HL-60 (cell line): Measurements from ENCODE around the gene UXS1.

Source experiments
- DNase-seq, 2 experiments: peaks; one replicate each; pipeline ENCODE4 v3.0.0-alpha.2; 2010 to 2020; ENCODE audit warnings: low read depth in 1 of 2, low spot score in 1 of 2
- H3K27ac ChIP-seq: fragments of 250-450 bp; sonication (Bioruptor Pico); replicated peaks from 2 replicates; pipeline ENCODE4 v1.5.1; 2020; ENCODE audit warnings: mild to moderate bottlenecking, moderate library complexity
- H3K27me3 ChIP-seq: fragments of 250-450 bp; sonication (Bioruptor Pico); 2 replicates; pipeline ENCODE4 v1.5.1; 2021; ENCODE audit warnings: mild to moderate bottlenecking, moderate library complexity; ENCODE audit not compliant: insufficient read depth, poor library complexity, severe bottlenecking
- H3K4me3 ChIP-seq: replicated peaks from 2 replicates; pipeline ENCODE4 v1.5.1; 2011; ENCODE audit warnings: mild to moderate bottlenecking, control low read depth, low read length; ENCODE audit not compliant: insufficient read depth
- GABPA ChIP-seq: IDR thresholded peaks from 2 replicates; pipeline ENCODE4 v1.6.1; 2012; ENCODE audit warnings: low read depth
- POLR2AphosphoS5 ChIP-seq: IDR thresholded peaks from 2 replicates; pipeline ENCODE4 v1.6.1; 2012; ENCODE audit warnings: low read depth
- SPI1 ChIP-seq: IDR thresholded peaks from 2 replicates; pipeline ENCODE4 v1.6.1; 2012; ENCODE audit warnings: low read depth, mild to moderate bottlenecking, borderline replicate concordance
- TF ChIP-seq, protein P1 (sequence below): IDR thresholded peaks from 2 replicates; pipeline ENCODE4 v1.6.1; 2012; ENCODE audit warnings: low read depth; ENCODE audit not compliant: insufficient replicate concordance
- TF ChIP-seq, protein P2 (sequence below): IDR thresholded peaks from one replicate; pipeline ENCODE4 v1.5.1; 2011; ENCODE audit warnings: low read length, control low read depth, inconsistent platforms; ENCODE audit not compliant: insufficient read depth

The UXS1 gene

GRCh38 chr2:106189764-106190468 lies 4.2 kb downstream of the UXS1 start:
- Histone ChIP-seq H3K4me3 (no peak overlapping the region), H3K27ac (peak overlapping the region; percentile 51), H3K27me3 (no peaks in the 10 kb centered on the region)

GRCh38 chr2:106189325-106189724 lies 4.8 kb downstream of the UXS1 start:
- TF ChIP-seq GABPA: no peak; the same call in 1 of the 2 replicates
- no peak for TF ChIP-seq POLR2AphosphoS5
- TF ChIP-seq, protein P1, sequence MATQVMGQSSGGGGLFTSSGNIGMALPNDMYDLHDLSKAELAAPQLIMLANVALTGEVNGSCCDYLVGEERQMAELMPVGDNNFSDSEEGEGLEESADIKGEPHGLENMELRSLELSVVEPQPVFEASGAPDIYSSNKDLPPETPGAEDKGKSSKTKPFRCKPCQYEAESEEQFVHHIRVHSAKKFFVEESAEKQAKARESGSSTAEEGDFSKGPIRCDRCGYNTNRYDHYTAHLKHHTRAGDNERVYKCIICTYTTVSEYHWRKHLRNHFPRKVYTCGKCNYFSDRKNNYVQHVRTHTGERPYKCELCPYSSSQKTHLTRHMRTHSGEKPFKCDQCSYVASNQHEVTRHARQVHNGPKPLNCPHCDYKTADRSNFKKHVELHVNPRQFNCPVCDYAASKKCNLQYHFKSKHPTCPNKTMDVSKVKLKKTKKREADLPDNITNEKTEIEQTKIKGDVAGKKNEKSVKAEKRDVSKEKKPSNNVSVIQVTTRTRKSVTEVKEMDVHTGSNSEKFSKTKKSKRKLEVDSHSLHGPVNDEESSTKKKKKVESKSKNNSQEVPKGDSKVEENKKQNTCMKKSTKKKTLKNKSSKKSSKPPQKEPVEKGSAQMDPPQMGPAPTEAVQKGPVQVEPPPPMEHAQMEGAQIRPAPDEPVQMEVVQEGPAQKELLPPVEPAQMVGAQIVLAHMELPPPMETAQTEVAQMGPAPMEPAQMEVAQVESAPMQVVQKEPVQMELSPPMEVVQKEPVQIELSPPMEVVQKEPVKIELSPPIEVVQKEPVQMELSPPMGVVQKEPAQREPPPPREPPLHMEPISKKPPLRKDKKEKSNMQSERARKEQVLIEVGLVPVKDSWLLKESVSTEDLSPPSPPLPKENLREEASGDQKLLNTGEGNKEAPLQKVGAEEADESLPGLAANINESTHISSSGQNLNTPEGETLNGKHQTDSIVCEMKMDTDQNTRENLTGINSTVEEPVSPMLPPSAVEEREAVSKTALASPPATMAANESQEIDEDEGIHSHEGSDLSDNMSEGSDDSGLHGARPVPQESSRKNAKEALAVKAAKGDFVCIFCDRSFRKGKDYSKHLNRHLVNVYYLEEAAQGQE: no peak
- TF ChIP-seq, protein P2, sequence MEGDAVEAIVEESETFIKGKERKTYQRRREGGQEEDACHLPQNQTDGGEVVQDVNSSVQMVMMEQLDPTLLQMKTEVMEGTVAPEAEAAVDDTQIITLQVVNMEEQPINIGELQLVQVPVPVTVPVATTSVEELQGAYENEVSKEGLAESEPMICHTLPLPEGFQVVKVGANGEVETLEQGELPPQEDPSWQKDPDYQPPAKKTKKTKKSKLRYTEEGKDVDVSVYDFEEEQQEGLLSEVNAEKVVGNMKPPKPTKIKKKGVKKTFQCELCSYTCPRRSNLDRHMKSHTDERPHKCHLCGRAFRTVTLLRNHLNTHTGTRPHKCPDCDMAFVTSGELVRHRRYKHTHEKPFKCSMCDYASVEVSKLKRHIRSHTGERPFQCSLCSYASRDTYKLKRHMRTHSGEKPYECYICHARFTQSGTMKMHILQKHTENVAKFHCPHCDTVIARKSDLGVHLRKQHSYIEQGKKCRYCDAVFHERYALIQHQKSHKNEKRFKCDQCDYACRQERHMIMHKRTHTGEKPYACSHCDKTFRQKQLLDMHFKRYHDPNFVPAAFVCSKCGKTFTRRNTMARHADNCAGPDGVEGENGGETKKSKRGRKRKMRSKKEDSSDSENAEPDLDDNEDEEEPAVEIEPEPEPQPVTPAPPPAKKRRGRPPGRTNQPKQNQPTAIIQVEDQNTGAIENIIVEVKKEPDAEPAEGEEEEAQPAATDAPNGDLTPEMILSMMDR: no peak
- peak; percentile 80 for TF ChIP-seq SPI1
- Histone ChIP-seq H3K27ac (peak overlapping the region; percentile 51), H3K27me3 (no peaks in the 10 kb centered on the region), H3K4me3 (no peak overlapping the region)
- peak in 1 of 2 experiments; percentile 53 for DNase-seq

More at GRCh38 chr2:106189764-106190468, 4.2 kb downstream of the UXS1 start:
- DNase-seq: peak; percentile 28 to 45
- TF ChIP-seq, protein P2: no peak
- no peak for TF ChIP-seq GABPA
- peak; percentile 77 for TF ChIP-seq SPI1
- TF ChIP-seq, protein P1: no peak
- TF ChIP-seq POLR2AphosphoS5: no peak

- peak in 1 of 2 experiments; percentile 18 for DNase-seq
- Histone ChIP-seq H3K27me3 (no peaks in the 10 kb centered on the region), H3K4me3 (no peak overlapping the region), H3K27ac (peak overlapping the region; percentile 34)
- no peak for TF ChIP-seq GABPA
These were observed 6.7 kb downstream of the UXS1 start for GRCh38 chr2:106187273-106187891.

- no peak for DNase-seq
- no peak for TF ChIP-seq POLR2AphosphoS5
- TF ChIP-seq, protein P2: no peak
- no peak for TF ChIP-seq SPI1
- TF ChIP-seq, protein P1: no peak
- TF ChIP-seq GABPA: no peak
- no peak overlapping the region for H3K27ac ChIP-seq
- no peaks in the 10 kb centered on the region for H3K27me3 ChIP-seq
- no peak overlapping the region for H3K4me3 ChIP-seq
These were observed 8.5 kb downstream of the UXS1 start for GRCh38 chr2:106185475-106186184.
